HepG2 (cell line): ENCODE results near the gene NADK2. TPM values are rescaled to one million over a fixed set of nuclear protein-coding genes. Genes with fewer than 3 reads are reported as not detected.

Experiments
- CREB1 ChIP-seq, 2 experiments: fragments of 450-650 bp in 1 of 2; IDR thresholded peaks; 2 replicates each; pipeline ENCODE4 v1.6.1; 2016 to 2017; ENCODE audit warnings: control low read depth in 1 of 2, mild to moderate bottlenecking in 1 of 2, missing compliant biosample characterization in 1 of 2, missing genetic modification characterization in 1 of 2
- EED ChIP-seq: sonication (generic); formaldehyde crosslinking; IDR thresholded peaks from 2 replicates; pipeline ENCODE4 v1.5.0; 2020; ENCODE audit warnings: mild to moderate bottlenecking, missing genetic modification reagents
- ELF4 ChIP-seq: sonication (generic); formaldehyde crosslinking; IDR thresholded peaks from 2 replicates; pipeline ENCODE4 v1.5.0; 2020; ENCODE audit warnings: missing genetic modification reagents, mild to moderate bottlenecking, moderate library complexity, borderline replicate concordance
- IKZF1 ChIP-seq: fragments of 450-650 bp; IDR thresholded peaks from 2 replicates; pipeline ENCODE4 v1.7.1; 2016
- NFE2L2 ChIP-seq: fragments of 150-350 bp; IDR thresholded peaks from 2 replicates; pipeline ENCODE4 v1.6.1; 2014; ENCODE audit warnings: low read length
- RBFOX2 ChIP-seq: fragments of 200-400 bp; formaldehyde crosslinking; IDR thresholded peaks from 2 replicates; pipeline ENCODE4 v1.6.1; 2017; ENCODE audit warnings: low read depth, mild to moderate bottlenecking, low read length
- SALL1 ChIP-seq: sonication (generic); formaldehyde crosslinking; IDR thresholded peaks from 2 replicates; pipeline ENCODE4 v1.8.0; 2022; ENCODE audit warnings: mild to moderate bottlenecking, missing genetic modification reagents
- ZNF253 ChIP-seq: sonication (generic); formaldehyde crosslinking; IDR thresholded peaks from 2 replicates; pipeline ENCODE4 v1.8.0; 2022; ENCODE audit warnings: mild to moderate bottlenecking, missing genetic modification reagents, borderline replicate concordance
- ZNF616 ChIP-seq: sonication (generic); formaldehyde crosslinking; IDR thresholded peaks from 2 replicates; pipeline ENCODE4 v1.5.0; 2020; ENCODE audit warnings: low read depth, mild to moderate bottlenecking, missing genetic modification reagents
- ZNF75D ChIP-seq: sonication (generic); formaldehyde crosslinking; IDR thresholded peaks from 2 replicates; pipeline ENCODE4 v1.8.1; 2023; ENCODE audit warnings: missing genetic modification reagents, mild to moderate bottlenecking, borderline replicate concordance
- polyA plus RNA-seq, 8 experiments: library from polyadenylated mRNA; depleted of rRNA in 3 of 8; stranded (reverse) in 7 of 8; unstranded in 1 of 8; fragments of >200 nt; fragmentation: Illumina TruSeq in 4 of 8; extraction: Trizol in 4 of 8; gene quantifications; 2 replicates each; pipeline versions ENCODE4 v1.2.1 to v1.2.3, GENCODE V29; 2011 to 2016; ENCODE audit warnings: low read depth in 4 of 8, missing spikeins in 1 of 8, mixed read lengths in 1 of 8; ENCODE audit not compliant: insufficient read depth in 1 of 8
- total RNA-seq, 5 experiments: library from RNA; depleted of rRNA; stranded (reverse); fragments of >200 nt; fragmentation: Illumina TruSeq; extraction: Trizol; gene quantifications; 2 replicates each; pipeline ENCODE4 v1.2.3, GENCODE V29; 2016; ENCODE audit warnings: low read depth in 1 of 5
- TF ChIP-seq, protein P1 (sequence below): fragments of 450-650 bp; IDR thresholded peaks from 2 replicates; pipeline ENCODE4 v1.6.1; 2017
- TF ChIP-seq, protein P2 (sequence below), 2 experiments: sonication (generic) in 1 of 2; formaldehyde crosslinking in 1 of 2; IDR thresholded peaks; 2 replicates each; pipeline versions ENCODE4 v1.5.1 to v1.6.1; 2011 to 2020; ENCODE audit warnings: borderline replicate concordance in 1 of 2, low read depth in 1 of 2, low read length in 1 of 2, mild to moderate bottlenecking in 1 of 2, missing genetic modification reagents in 1 of 2, moderate library complexity in 1 of 2
- TF ChIP-seq, protein P3 (sequence below): sonication (generic); formaldehyde crosslinking; IDR thresholded peaks from 2 replicates; pipeline ENCODE4 v1.5.1; 2020; ENCODE audit warnings: missing genetic modification reagents, mild to moderate bottlenecking, borderline replicate concordance
- TF ChIP-seq, protein P4 (sequence below): sonication (generic); formaldehyde crosslinking; IDR thresholded peaks from 2 replicates; pipeline ENCODE4 v1.4.0; 2020; ENCODE audit warnings: missing genetic modification reagents, low read depth, mild to moderate bottlenecking, borderline replicate concordance
- TF ChIP-seq, protein P5 (sequence below): sonication (generic); formaldehyde crosslinking; IDR thresholded peaks from 2 replicates; pipeline ENCODE4 v1.5.0; 2020; ENCODE audit warnings: missing genetic modification reagents
- TF ChIP-seq, protein P6 (sequence below): sonication (generic); formaldehyde crosslinking; IDR thresholded peaks from 2 replicates; pipeline ENCODE4 v1.8.0; 2022; ENCODE audit warnings: missing genetic modification reagents, low read depth, mild to moderate bottlenecking, borderline replicate concordance
- TF ChIP-seq, protein P7 (sequence below): sonication (generic); formaldehyde crosslinking; IDR thresholded peaks from 2 replicates; pipeline ENCODE4 v1.4.0; 2020; ENCODE audit warnings: missing genetic modification reagents
- TF ChIP-seq, protein P8 (sequence below): sonication (generic); formaldehyde crosslinking; IDR thresholded peaks from 2 replicates; pipeline ENCODE4 v1.8.1; 2022; ENCODE audit warnings: mild to moderate bottlenecking, missing genetic modification reagents

The NADK2 gene
- total and polyA plus RNA-seq, 2 of the 13 experiments (the other 11 are each of a cell fraction or from before 2014, with no cell fraction given), result 13.9 to 71.4 TPM

DNA sequence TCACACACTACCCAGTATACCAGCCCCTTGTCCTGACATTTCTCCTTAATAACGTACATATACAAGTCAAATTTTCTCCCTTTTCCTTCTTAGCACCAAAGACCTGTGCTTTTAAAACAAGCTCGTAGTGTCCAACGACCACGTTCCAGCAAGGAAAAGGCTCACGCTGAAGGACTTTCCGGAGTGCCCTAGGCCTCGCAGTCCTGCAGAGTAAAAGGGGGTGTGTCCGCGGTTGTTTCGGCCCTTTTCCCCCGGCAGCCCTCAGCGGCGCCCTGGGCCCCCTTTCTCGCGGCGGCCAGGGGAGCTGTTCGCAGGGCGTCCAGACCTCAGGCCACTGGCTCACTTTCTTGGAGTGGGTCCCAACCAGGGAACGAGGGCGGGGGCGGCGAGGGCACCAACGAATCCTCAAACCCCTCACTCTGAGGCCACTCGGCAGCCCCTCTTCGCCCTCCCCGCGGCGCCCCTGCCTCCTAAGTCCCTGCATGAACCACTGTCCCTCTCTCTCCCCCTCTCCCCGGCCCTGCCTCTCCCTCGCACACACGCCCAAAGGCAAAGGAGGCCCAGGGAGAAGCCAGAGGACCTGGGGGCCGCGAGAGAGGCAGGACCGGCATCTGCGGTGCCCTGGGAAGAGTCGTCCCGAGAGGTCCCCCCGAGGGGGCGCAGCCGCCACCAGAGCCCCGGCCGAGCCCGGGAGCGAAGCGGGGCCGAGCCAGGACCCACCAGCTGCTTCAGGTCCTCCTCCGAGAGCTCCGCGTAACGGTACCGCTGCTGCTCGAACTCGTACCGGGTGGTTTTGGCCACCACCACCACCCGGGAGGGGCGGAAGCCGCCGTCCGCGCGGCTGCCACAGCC lies 720 bp downstream of the NADK2 start (continued):
- TF ChIP-seq, protein P1, sequence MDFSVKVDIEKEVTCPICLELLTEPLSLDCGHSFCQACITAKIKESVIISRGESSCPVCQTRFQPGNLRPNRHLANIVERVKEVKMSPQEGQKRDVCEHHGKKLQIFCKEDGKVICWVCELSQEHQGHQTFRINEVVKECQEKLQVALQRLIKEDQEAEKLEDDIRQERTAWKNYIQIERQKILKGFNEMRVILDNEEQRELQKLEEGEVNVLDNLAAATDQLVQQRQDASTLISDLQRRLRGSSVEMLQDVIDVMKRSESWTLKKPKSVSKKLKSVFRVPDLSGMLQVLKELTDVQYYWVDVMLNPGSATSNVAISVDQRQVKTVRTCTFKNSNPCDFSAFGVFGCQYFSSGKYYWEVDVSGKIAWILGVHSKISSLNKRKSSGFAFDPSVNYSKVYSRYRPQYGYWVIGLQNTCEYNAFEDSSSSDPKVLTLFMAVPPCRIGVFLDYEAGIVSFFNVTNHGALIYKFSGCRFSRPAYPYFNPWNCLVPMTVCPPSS, result no peak
- peak; percentile 62 for TF ChIP-seq SALL1 (CRISPR knock-in tag)
- peak; percentile 53 for TF ChIP-seq RBFOX2
- no peak for TF ChIP-seq IKZF1
- TF ChIP-seq, protein P2, sequence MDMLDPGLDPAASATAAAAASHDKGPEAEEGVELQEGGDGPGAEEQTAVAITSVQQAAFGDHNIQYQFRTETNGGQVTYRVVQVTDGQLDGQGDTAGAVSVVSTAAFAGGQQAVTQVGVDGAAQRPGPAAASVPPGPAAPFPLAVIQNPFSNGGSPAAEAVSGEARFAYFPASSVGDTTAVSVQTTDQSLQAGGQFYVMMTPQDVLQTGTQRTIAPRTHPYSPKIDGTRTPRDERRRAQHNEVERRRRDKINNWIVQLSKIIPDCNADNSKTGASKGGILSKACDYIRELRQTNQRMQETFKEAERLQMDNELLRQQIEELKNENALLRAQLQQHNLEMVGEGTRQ (IDR thresholded peaks at IDR 0.05; ENCODE audit: low read depth, low read length), result no peak
- TF ChIP-seq, protein P2 (CRISPR knock-in tag; IDR thresholded peaks at IDR 0.05; ENCODE audit: borderline replicate concordance), result no peak
- TF ChIP-seq NFE2L2, result no peak
- TF ChIP-seq, protein P3, sequence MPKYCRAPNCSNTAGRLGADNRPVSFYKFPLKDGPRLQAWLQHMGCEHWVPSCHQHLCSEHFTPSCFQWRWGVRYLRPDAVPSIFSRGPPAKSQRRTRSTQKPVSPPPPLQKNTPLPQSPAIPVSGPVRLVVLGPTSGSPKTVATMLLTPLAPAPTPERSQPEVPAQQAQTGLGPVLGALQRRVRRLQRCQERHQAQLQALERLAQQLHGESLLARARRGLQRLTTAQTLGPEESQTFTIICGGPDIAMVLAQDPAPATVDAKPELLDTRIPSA, result no peak
- TF ChIP-seq, protein P4, sequence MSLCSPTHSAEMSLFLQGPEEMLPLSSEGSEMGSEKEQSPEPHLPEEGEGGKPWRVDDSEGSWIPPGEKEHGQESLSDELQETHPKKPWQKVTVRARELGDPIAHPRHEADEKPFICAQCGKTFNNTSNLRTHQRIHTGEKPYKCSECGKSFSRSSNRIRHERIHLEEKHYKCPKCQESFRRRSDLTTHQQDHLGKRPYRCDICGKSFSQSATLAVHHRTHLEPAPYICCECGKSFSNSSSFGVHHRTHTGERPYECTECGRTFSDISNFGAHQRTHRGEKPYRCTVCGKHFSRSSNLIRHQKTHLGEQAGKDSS (CRISPR knock-in tag), result no peak
- 0 out of 2 replicates have a peak, but pooled peaks have one; percentile 78 for TF ChIP-seq EED (CRISPR knock-in tag)
- TF ChIP-seq, protein P5, sequence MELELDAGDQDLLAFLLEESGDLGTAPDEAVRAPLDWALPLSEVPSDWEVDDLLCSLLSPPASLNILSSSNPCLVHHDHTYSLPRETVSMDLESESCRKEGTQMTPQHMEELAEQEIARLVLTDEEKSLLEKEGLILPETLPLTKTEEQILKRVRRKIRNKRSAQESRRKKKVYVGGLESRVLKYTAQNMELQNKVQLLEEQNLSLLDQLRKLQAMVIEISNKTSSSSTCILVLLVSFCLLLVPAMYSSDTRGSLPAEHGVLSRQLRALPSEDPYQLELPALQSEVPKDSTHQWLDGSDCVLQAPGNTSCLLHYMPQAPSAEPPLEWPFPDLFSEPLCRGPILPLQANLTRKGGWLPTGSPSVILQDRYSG (CRISPR knock-in tag), result no peak
- TF ChIP-seq, protein P6, sequence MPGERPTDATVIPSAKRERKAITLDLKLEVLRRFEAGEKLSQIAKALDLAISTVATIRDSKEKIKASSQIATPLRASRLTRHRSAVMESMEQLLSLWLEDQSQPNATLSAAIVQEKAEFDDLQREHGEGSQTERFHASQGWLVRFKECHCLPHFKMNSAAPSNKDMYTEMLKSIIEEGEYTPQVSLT (CRISPR knock-in tag), result no peak
- TF ChIP-seq, protein P7, sequence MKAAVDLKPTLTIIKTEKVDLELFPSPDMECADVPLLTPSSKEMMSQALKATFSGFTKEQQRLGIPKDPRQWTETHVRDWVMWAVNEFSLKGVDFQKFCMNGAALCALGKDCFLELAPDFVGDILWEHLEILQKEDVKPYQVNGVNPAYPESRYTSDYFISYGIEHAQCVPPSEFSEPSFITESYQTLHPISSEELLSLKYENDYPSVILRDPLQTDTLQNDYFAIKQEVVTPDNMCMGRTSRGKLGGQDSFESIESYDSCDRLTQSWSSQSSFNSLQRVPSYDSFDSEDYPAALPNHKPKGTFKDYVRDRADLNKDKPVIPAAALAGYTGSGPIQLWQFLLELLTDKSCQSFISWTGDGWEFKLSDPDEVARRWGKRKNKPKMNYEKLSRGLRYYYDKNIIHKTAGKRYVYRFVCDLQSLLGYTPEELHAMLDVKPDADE, result no peak
- TF ChIP-seq ZNF616 (CRISPR knock-in tag), result peak; percentile 8; the same call in 1 of the 2 replicates
- no peak; the same call in 1 of the 2 replicates for TF ChIP-seq ELF4 (CRISPR knock-in tag)
- no peak for TF ChIP-seq ZNF253 (CRISPR knock-in tag)
- TF ChIP-seq CREB1 (IDR thresholded peaks at IDR 0.05), result no peak
- TF ChIP-seq CREB1 (CRISPR knock-in tag; IDR thresholded peaks at IDR 0.05), result no peak
- TF ChIP-seq, protein P8, sequence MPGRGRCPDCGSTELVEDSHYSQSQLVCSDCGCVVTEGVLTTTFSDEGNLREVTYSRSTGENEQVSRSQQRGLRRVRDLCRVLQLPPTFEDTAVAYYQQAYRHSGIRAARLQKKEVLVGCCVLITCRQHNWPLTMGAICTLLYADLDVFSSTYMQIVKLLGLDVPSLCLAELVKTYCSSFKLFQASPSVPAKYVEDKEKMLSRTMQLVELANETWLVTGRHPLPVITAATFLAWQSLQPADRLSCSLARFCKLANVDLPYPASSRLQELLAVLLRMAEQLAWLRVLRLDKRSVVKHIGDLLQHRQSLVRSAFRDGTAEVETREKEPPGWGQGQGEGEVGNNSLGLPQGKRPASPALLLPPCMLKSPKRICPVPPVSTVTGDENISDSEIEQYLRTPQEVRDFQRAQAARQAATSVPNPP (CRISPR knock-in tag), result no peak
- TF ChIP-seq ZNF75D, result no peak
